Lower leg skin (tissue), 3 donors: ENCODE measurements around the gene ZNF592.

Experiments used
- POLR2A ChIP-seq, 2 donors: fragments of 450-650 bp; IDR thresholded peaks; one replicate each; pipeline ENCODE4 v1.6.1; 2016 to 2017; ENCODE audit warnings: antibody characterized with exemption in 2 of 2, mild to moderate bottlenecking in 1 of 2, moderate library complexity in 1 of 2
- TF ChIP-seq, protein P1 (sequence below), 3 donors: fragments of 450-650 bp; IDR thresholded peaks; one replicate each; pipeline ENCODE4 v1.5.1; 2016; ENCODE audit warnings: antibody characterized with exemption in 3 of 3, mild to moderate bottlenecking in 3 of 3, moderate library complexity in 2 of 3

GRCh38 chr15:84737005-84737404 is 11.4 kb upstream of the ZNF592 start:
- TF ChIP-seq, protein P1, sequence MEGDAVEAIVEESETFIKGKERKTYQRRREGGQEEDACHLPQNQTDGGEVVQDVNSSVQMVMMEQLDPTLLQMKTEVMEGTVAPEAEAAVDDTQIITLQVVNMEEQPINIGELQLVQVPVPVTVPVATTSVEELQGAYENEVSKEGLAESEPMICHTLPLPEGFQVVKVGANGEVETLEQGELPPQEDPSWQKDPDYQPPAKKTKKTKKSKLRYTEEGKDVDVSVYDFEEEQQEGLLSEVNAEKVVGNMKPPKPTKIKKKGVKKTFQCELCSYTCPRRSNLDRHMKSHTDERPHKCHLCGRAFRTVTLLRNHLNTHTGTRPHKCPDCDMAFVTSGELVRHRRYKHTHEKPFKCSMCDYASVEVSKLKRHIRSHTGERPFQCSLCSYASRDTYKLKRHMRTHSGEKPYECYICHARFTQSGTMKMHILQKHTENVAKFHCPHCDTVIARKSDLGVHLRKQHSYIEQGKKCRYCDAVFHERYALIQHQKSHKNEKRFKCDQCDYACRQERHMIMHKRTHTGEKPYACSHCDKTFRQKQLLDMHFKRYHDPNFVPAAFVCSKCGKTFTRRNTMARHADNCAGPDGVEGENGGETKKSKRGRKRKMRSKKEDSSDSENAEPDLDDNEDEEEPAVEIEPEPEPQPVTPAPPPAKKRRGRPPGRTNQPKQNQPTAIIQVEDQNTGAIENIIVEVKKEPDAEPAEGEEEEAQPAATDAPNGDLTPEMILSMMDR (IDR thresholded peaks at IDR 0.05) = no peak
- no peak for TF ChIP-seq POLR2A (IDR thresholded peaks at IDR 0.05)
